ENCODE results near the gene FAM107B. TPM values are rescaled to one million over a fixed set of nuclear protein-coding genes. Genes with fewer than 3 reads are reported as not detected.

FAM107B gene
- total RNA-seq, 1 donor from 2014 or later: 86.2 TPM

DNA sequence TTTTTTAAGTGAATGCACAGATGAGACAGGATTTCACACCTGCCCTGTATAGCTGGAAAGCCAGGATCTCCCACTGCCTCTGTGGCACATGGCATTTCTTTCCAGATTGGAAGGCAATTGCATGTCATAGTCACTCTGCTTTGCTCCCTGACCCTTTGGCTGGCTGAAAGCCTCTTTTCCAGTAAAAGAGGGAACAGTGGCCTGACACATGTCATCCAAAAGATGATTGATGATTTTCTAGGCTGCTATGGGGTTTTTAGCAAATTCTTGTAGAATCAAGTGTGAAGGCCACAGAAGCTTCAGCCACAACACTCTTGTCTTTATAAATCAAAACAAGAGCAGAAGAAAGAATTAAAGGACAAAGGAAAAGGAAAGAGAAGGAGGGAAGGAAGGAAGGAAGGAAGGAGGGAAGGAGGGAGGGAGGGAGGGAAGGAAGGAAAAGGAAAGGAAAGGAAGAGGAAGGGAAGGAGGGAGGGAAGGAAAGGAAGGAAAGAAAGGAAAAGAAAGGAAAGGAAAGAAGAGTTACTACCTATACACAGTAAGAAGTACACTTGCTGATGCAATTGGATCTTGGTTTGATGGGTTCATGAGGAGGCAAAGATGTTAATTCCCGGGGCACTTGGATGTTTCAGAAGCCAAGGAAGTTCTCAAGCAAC lies 285.0 kb downstream of the FAM107B start:
- no peaks in the 10 kb centered on the region for H3K36me3 ChIP-seq
- intact Hi-C loops (cut with DNase I): no loop called here
- no peak overlapping the region for H3K4me3 ChIP-seq
- no peak for ATAC-seq
- no peaks in the 10 kb centered on the region for H3K4me1 ChIP-seq
- DNase-seq: no peak
- peaks cover 7% of the 10 kb centered on the region for H3K27me3 ChIP-seq
- no peak overlapping the region for H3K27ac ChIP-seq
- TF ChIP-seq, protein P1, sequence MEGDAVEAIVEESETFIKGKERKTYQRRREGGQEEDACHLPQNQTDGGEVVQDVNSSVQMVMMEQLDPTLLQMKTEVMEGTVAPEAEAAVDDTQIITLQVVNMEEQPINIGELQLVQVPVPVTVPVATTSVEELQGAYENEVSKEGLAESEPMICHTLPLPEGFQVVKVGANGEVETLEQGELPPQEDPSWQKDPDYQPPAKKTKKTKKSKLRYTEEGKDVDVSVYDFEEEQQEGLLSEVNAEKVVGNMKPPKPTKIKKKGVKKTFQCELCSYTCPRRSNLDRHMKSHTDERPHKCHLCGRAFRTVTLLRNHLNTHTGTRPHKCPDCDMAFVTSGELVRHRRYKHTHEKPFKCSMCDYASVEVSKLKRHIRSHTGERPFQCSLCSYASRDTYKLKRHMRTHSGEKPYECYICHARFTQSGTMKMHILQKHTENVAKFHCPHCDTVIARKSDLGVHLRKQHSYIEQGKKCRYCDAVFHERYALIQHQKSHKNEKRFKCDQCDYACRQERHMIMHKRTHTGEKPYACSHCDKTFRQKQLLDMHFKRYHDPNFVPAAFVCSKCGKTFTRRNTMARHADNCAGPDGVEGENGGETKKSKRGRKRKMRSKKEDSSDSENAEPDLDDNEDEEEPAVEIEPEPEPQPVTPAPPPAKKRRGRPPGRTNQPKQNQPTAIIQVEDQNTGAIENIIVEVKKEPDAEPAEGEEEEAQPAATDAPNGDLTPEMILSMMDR (IDR thresholded peaks at IDR 0.05): no peak
- H3K9me3 ChIP-seq: no peaks in the 10 kb centered on the region

DNA sequence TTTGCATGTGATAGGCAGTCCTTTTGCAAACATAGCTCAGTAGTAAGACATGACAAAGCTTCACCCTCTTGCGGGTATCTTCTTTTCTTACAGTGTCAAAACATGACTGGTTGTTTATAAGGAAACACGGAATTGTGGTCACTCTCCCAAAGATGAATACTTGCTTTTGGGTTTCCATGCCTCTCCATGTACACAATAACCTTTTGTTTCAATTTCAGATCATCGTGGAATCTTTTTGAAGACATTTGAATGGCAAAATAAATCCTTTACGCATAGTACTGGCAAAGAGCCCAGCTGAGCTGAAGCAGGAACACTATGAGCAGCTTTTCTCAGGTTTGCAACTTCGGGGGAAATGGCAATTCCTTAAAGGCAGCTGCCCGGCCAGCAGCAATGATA lies 287.2 kb downstream of the FAM107B start:
- peaks cover 7% of the 10 kb centered on the region for H3K27me3 ChIP-seq
- H3K4me3 ChIP-seq: no peak overlapping the region
- H3K27ac ChIP-seq: no peak overlapping the region
- H3K4me1 ChIP-seq: no peaks in the 10 kb centered on the region
- H3K9me3 ChIP-seq: no peaks in the 10 kb centered on the region
- ATAC-seq (no peak), DNase-seq (no peak)
- TF ChIP-seq, protein P1 (IDR thresholded peaks at IDR 0.05): no peak
- intact Hi-C loops (cut with DNase I): no loop called here
- H3K36me3 ChIP-seq: no peaks in the 10 kb centered on the region

DNA sequence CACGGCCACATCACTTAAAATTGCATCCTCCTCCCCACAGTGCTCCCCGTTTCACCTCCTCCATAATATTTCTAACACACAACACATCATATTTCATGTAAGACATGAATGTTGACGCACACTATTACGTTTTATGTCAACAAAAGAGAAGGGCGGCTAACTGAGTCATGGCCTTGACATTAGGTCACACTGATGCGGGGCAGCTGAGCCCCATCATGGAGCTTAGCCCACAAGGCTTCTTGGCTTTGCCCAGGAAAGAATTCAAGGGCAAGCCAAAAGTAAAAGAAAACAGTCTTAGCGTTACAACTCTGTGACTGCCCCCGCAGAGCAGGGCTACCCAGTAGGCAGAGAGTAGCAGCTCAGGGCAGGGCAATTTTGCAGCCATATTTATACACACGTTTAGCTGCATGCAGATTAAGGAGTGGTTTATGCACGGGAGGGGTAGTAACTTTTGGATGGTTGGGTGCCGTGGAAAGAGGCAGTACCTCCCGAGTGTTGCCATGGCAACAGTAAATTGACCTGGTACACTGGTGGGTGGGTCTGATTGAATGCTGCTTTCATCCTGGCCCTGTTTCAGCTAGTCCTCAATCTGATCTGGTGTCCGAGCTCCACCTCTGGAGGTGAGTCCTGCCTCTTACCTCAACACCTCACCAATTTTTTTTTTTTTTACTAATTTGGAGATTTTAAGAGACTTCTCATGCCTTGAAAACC lies 287.8 kb downstream of the FAM107B start:
- TF ChIP-seq, protein P1 (IDR thresholded peaks at IDR 0.05): no peak
- Histone ChIP-seq H3K9me3 (no peaks in the 10 kb centered on the region), H3K36me3 (no peaks in the 10 kb centered on the region), H3K27me3 (peaks cover 7% of the 10 kb centered on the region), H3K27ac (no peak overlapping the region), H3K4me1 (no peaks in the 10 kb centered on the region), H3K4me3 (no peak overlapping the region)
- no peak for DNase-seq
- intact Hi-C loops (cut with DNase I): no loop called here
- no peak for ATAC-seq

DNA sequence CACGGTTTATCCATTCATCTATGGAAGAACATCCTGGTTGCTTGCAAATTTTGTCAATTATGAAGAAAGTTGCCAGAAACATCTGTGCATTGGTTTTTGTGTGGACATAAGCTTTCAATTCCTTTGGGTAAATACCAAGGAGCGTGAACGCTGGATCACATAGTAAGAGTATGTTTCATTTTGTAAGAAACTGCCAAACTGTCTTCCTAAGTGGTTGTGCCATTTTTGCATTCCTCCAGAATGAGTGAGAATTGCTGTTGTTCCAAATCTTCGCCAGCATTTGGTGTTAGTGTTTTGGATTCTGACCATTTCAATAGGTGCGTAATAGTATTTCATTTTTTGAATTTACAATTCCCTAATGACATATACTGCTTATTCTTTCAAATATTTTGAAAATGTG lies 288.7 kb downstream of the FAM107B start:
- intact Hi-C loops (cut with DNase I): no loop called here
- H3K27ac ChIP-seq: no peak overlapping the region
- ATAC-seq (no peak), DNase-seq (no peak)
- H3K4me1 ChIP-seq: no peaks in the 10 kb centered on the region
- H3K36me3 ChIP-seq: no peaks in the 10 kb centered on the region
- TF ChIP-seq, protein P1 (IDR thresholded peaks at IDR 0.05): no peak
- no peak overlapping the region for H3K4me3 ChIP-seq
- no peaks in the 10 kb centered on the region for H3K9me3 ChIP-seq
- peaks cover 7% of the 10 kb centered on the region for H3K27me3 ChIP-seq

DNA sequence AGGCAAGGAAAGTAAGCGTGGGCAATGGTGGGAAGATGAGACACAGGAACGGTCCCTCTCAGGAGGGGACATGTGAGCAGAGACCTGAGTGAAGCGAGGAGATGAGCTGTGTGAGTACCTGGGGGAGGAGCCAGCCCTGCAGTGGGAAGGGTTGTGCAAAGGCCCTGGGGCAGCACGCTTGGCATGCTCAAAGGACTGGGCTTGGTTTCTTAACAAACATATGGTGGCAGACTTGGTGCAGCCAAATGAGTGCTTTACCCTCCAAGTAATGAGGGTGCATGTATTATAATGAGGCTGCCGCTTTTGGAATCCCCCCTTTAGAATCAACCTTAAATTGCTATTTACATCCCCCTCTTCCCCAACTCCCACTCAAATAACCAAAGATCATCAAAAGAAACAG lies 291.3 kb downstream of the FAM107B start:
- intact Hi-C loops (cut with DNase I): no loop called here
- DNase-seq (no peak), ATAC-seq (no peak)
- Histone ChIP-seq H3K9me3 (no peaks in the 10 kb centered on the region), H3K27ac (no peak overlapping the region), H3K4me1 (no peaks in the 10 kb centered on the region), H3K27me3 (peaks cover 7% of the 10 kb centered on the region), H3K36me3 (no peaks in the 10 kb centered on the region), H3K4me3 (no peak overlapping the region)
- TF ChIP-seq, protein P1 (IDR thresholded peaks at IDR 0.05): no peak
